Breast epithelium (tissue), 3 donors: ENCODE measurements around the gene SDF2.

Experiments
- CTCF ChIP-seq, 3 donors: fragments of 450-650 bp; IDR thresholded peaks; one replicate each; pipeline ENCODE4 v1.5.1; 2016 to 2017; ENCODE audit warnings: antibody characterized with exemption in 3 of 3, mild to moderate bottlenecking in 3 of 3, moderate library complexity in 3 of 3
- POLR2A ChIP-seq: fragments of 450-650 bp; IDR thresholded peaks from one replicate; pipeline ENCODE4 v1.6.1; 2016; ENCODE audit warnings: antibody characterized with exemption, mild to moderate bottlenecking, moderate library complexity
- POLR2AphosphoS5 ChIP-seq, 3 donors: sonication (generic); formaldehyde crosslinking; IDR thresholded peaks; one replicate each; pipeline ENCODE4 v1.6.1; 2017; ENCODE audit warnings: antibody characterized with exemption in 3 of 3

GRCh38 chr17:28702026-28702751 lies 40.5 kb upstream of the SDF2 start:
- TF ChIP-seq POLR2AphosphoS5 (IDR thresholded peaks at IDR 0.05) (no peak), CTCF (IDR thresholded peaks at IDR 0.05) (no peak), POLR2A (no peak)
